Epithelial cell of proximal tubule (primary cell): ENCODE measurements around the gene NOX3. TPM values are rescaled to one million over a fixed set of nuclear protein-coding genes. Genes with fewer than 3 reads are reported as not detected.
"Not testable (repeated sequence)": the region's sequence is repeated elsewhere in the genome, so short reads cannot be mapped to it uniquely, and the experiment has no call there.

Source experiments
- DNase-seq: peaks from one replicate; pipeline ENCODE4 v3.0.0-alpha.2; 2011; ENCODE audit warnings: low read depth
- H3K4me3 ChIP-seq: 2 replicates; pipeline ENCODE4 v1.5.1; 2011; ENCODE audit warnings: low read depth, mild to moderate bottlenecking, low read length
- CTCF ChIP-seq: conservative IDR thresholded peaks from 2 replicates; pipeline ENCODE4 v1.5.1; 2012; ENCODE audit warnings: low read depth, mild to moderate bottlenecking, low read length
- total RNA-seq: library from RNA; depleted of rRNA; stranded (reverse); fragments of >200 nt; gene quantifications from 2 replicates; pipeline ENCODE4 v1.2.3, GENCODE V29; 2015

NOX3 gene
- total RNA-seq, 1 donor from 2014 or later = not detected

GRCh38 chr6:155374681-155375080 is 81.0 kb downstream of the NOX3 start:
- TF ChIP-seq CTCF = no peak
- H3K4me3 ChIP-seq = no peak overlapping the region
- no peak for DNase-seq

GRCh38 chr6:155373276-155373675 is 82.4 kb downstream of the NOX3 start:
- no peak for TF ChIP-seq CTCF
- H3K4me3 ChIP-seq = no peak overlapping the region
- DNase-seq = no peak

GRCh38 chr6:155372256-155372655 is 83.4 kb downstream of the NOX3 start:
- DNase-seq = no peak
- no peak for TF ChIP-seq CTCF
- H3K4me3 ChIP-seq = no peak overlapping the region

- no peak for DNase-seq
- no peak overlapping the region for H3K4me3 ChIP-seq
- TF ChIP-seq CTCF = no peak
Observed at GRCh38 chr6:155371230-155371629, 84.4 kb downstream of the NOX3 start.

- no peak for TF ChIP-seq CTCF
Observed at GRCh38 chr6:155366325-155366724, 89.3 kb downstream of the NOX3 start.

GRCh38 chr6:155364844-155365437 is 90.7 kb downstream of the NOX3 start:
- TF ChIP-seq CTCF = no peak
- no peak overlapping the region for H3K4me3 ChIP-seq
- DNase-seq = no peak

More at GRCh38 chr6:155366325-155366724, 89.3 kb downstream of the NOX3 start:
- no peak overlapping the region for H3K4me3 ChIP-seq
- no peak for DNase-seq

- not testable (repeated sequence) for H3K4me3 ChIP-seq, DNase-seq
Observed at GRCh38 chr6:155364021-155364420, 91.6 kb downstream of the NOX3 start.

- not testable (repeated sequence) for DNase-seq, H3K4me3 ChIP-seq
Observed at GRCh38 chr6:155362968-155363632, 92.5 kb downstream of the NOX3 start.
